Choroid plexus epithelial cell (primary cell): ENCODE results near the gene NPC1L1.
"Not testable (repeated sequence)": the region's sequence is repeated elsewhere in the genome, so short reads cannot be mapped to it uniquely, and the experiment has no call there.

ENCODE experiments used
- DNase-seq: peaks from one replicate; pipeline ENCODE4 v3.0.0-alpha.2; 2010; ENCODE audit warnings: low read depth
- H3K4me3 ChIP-seq: 2 replicates; pipeline ENCODE4 v1.5.1; 2011; ENCODE audit warnings: low read depth, mild to moderate bottlenecking, control low read depth, low read length, moderate library complexity
- TF ChIP-seq, protein P1 (sequence below): conservative IDR thresholded peaks from 2 replicates; pipeline ENCODE4 v1.5.1; 2011; ENCODE audit warnings: low read depth, mild to moderate bottlenecking, control low read depth, inconsistent platforms, low read length, moderate library complexity

The NPC1L1 gene

DNA sequence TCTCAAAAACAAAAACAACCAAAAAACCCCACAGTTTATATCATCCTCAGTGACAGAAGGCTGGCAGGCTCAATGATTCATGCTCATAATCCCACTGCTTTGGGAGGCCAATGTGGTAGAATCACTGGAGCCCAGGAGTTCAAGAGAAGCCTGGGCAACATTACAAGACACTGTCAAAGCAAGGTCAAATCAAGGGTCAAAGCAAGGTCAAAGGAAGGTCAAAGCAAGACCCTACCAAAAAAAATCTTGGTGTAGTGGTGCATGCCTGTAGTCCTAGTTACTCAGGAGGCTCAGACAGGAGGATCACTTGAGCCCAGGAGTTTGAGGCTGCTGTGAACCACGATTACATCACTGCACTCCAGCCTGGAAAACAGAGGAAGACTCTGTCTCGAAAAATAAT is 14.2 kb upstream of the NPC1L1 start:
- no peak overlapping the region for H3K4me3 ChIP-seq
- TF ChIP-seq, protein P1, sequence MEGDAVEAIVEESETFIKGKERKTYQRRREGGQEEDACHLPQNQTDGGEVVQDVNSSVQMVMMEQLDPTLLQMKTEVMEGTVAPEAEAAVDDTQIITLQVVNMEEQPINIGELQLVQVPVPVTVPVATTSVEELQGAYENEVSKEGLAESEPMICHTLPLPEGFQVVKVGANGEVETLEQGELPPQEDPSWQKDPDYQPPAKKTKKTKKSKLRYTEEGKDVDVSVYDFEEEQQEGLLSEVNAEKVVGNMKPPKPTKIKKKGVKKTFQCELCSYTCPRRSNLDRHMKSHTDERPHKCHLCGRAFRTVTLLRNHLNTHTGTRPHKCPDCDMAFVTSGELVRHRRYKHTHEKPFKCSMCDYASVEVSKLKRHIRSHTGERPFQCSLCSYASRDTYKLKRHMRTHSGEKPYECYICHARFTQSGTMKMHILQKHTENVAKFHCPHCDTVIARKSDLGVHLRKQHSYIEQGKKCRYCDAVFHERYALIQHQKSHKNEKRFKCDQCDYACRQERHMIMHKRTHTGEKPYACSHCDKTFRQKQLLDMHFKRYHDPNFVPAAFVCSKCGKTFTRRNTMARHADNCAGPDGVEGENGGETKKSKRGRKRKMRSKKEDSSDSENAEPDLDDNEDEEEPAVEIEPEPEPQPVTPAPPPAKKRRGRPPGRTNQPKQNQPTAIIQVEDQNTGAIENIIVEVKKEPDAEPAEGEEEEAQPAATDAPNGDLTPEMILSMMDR: no peak
- no peak for DNase-seq

DNA sequence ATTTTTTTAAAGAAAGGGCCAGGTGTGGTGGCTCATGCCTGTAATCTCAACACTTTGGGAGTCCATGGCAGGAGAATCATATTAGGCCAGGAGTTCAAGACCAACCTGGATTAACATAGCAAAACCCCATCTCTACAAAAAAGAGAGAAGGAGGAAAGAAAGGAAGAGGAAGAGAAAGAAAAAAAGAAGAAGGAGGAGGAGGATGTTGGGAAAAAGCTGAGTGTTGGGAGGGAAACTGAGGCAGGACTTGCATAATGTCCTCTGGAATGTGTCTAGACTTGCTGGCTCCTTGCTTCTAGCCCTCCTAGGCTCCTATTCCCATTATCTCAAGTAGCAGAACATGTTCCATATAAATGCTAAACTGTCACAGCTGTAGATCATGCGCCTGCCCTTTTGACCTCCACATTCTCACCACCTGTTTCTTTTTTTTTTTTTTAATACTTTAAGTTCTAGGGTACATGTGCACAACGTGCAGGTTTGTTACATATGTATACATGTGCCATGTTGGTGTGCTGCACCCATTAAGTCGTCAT is 11.4 kb upstream of the NPC1L1 start:
- not testable (repeated sequence) for H3K4me3 ChIP-seq, DNase-seq

DNA sequence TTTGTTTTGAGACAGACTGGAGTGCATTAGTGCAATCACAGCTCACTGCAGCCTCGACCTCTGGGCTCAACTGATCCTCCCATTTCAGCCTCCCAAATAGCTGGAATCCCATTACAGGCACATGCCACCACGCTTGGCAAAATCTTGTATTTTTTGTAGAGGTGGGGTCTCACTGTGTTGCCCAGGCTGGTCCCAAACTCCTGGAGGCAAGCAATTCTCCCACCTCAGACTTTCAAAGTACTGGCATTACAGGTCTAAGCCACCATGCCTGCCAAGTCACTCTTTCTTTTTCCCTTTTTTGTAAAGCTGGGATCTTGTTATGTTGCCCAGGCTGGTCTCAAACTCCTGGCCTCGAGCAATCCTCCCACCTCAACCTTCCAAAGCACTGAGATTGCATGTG is 8.3 kb upstream of the NPC1L1 start:
- no peak for DNase-seq
- TF ChIP-seq, protein P1: no peak
- no peak overlapping the region for H3K4me3 ChIP-seq

DNA sequence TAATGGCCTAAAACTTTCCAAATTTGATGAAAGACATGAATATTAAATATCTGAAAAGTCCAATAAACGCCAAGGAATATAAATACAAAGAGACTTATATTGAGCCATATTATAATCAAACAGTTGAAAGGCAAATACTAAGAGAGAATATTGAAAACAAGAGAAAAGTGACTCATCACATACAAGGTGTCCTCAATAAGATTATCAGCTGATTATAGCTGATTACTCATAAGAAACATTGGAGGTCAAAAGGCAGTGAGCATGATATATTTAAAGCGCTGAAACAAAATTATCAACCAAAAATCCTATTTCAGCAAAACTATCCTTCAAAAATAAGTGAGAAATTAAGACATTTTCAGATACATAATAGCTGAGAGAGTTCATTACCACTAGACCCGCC is 7.8 kb upstream of the NPC1L1 start:
- TF ChIP-seq, protein P1: no peak
- no peak for DNase-seq
- H3K4me3 ChIP-seq: no peak overlapping the region

DNA sequence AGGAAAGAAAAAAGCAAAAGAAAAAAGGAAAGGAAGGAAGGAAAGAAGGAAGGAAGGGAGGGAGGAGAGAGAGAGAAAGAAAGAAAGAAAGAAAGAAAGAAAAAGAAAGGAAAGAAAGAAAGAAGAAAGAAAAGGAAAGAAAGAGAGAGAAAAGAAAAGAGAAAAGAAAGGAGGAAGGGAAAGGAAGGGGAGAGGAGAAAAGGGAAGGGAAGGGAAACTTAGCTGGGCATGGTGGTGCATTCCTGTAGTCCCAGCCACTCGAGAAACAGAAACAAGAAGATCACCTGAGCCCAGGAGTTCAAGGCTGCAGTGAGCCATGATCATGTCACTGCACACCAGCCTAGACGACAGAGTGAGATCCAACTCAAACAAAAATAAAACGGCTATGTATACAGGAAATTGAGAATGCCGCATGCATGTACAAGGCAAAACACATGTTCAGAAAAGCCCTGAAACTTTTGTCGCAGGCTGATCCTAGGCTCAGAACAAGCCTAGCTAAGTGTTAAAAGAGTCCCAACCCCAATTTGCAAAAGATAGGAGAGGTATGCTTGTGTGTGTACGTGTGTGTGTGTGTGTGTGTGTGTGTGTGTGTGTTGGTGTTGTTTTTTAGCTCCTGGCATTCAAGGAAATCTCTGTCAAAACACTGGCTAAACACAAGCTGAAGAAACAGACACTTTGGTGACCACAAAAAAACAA is 6.6 kb upstream of the NPC1L1 start:
- TF ChIP-seq, protein P1: no peak
- no peak overlapping the region for H3K4me3 ChIP-seq
- DNase-seq: peak; percentile 37

DNA sequence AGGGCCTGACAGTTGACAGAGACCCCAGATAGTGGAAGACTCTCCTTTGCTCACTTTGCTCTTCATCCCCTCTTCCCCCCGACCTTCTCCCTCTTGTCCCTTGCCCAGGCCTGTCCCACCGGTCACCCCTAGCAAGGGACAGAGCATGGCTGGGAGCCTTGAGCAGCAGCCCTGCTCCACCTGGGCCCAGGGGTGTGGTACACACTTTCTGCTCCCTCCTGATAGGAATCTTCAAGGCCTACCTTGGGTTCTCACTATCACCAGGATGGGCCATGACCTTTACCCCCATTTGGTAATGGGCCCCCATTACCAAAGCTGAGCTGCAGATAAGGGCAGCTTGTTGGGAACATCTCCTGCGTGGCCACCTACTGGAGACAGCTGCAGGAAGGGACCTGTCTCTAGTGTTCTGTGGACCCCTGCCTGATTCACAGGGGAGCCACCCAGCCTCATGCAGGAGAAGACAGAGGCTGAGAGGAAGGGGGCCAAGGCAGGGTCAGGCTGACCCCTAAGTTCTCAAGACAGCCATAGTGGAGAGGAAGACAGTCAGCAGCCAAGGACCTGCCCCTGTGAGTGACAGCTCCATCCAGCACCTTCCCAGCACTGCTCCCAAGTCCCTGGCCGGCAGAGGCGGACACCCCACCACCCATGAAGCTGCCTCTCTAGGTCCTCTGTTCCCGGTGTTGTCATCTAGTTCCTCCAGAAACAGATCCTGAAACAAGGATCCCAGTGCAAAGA is 913 bp upstream of the NPC1L1 start:
- H3K4me3 ChIP-seq: no peak overlapping the region
- TF ChIP-seq, protein P1: no peak
- no peak for DNase-seq

DNA sequence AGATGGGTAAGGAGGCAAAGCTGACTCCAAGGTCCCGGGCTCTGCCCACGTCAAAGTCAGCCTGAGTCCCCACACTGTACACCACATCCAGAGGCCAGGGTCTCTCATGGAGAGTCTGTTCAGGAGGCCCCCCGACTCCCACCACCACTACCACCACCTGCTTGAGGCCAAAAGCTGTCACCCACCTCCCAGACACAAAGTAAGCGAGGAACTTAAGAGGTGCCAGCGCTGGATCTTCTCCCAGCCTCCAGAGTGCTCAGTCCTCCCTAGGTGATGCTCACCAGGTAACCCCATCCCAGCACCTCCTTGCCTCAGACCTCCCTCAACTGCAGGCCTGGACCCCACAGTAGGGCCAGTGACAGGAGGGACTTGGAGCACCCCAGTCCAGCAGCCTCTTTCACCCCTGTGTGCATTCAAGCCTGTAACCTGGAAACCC is 520 bp downstream of the NPC1L1 start:
- no peak for DNase-seq
- TF ChIP-seq, protein P1: no peak
- H3K4me3 ChIP-seq: no peak overlapping the region
